RKO (cell line): ENCODE data around the gene MAN1C1.
"Not testable (repeated sequence)": the region's sequence is repeated elsewhere in the genome, so short reads cannot be mapped to it uniquely, and the experiment has no call there.

Experiments used
- DNase-seq: peaks from one replicate; pipeline ENCODE4 v3.0.0-alpha.2; 2016; ENCODE audit warnings: low spot score

MAN1C1 gene

GRCh38 chr1:25716320-25716719, 99.7 kb downstream of the MAN1C1 start:
- DNase-seq = no peak

- DNase-seq = no peak
These were observed 102.1 kb downstream of the MAN1C1 start for GRCh38 chr1:25718732-25719131.

DNA sequence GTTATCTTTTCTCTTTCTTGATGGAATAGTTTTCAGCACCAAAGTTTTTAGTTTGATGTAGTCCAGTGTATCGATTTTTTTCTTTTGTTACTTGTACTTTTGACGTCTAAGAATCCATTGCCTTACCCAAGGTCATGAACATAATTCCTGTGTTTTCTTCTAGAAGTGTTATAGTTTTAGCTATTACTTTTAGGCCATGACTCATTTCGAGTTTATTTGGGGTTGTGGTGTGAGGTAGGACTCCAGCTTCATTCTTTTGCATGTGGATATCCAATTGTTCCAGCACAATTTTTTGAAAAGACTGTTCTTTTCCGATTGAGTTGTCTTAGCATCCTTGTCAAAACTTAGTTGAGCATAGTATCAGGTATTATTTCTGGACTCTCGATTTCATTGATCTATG, 104.0 kb downstream of the MAN1C1 start:
- DNase-seq = no peak

GRCh38 chr1:25723250-25723880, 106.8 kb downstream of the MAN1C1 start:
- DNase-seq = no peak

- no peak for DNase-seq
These were observed 107.6 kb downstream of the MAN1C1 start for GRCh38 chr1:25724201-25724600.

DNA sequence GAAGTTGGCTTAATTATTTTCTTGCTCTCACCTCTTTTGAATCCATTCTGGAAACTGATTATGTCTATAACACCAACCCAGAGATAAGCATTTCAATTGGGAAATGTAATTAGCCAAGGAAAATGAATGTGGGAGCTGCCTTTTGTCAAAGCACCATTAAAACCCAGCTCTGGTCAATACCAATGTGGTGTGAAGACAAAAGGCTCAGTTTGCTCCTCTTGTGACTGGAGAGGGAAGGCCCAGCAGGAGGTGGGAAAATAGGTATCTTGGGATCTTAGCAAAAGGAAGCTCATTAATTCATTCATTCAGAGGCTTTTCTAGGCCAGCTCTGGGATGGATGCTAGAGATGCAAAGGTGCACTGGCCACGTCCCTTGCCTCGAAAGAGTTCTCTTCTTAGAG, 108.4 kb downstream of the MAN1C1 start:
- DNase-seq = no peak

- no peak for DNase-seq
These were observed 108.9 kb downstream of the MAN1C1 start for GRCh38 chr1:25725482-25725881.

- no peak for DNase-seq
These were observed 110.5 kb downstream of the MAN1C1 start for GRCh38 chr1:25727088-25727487.

DNA sequence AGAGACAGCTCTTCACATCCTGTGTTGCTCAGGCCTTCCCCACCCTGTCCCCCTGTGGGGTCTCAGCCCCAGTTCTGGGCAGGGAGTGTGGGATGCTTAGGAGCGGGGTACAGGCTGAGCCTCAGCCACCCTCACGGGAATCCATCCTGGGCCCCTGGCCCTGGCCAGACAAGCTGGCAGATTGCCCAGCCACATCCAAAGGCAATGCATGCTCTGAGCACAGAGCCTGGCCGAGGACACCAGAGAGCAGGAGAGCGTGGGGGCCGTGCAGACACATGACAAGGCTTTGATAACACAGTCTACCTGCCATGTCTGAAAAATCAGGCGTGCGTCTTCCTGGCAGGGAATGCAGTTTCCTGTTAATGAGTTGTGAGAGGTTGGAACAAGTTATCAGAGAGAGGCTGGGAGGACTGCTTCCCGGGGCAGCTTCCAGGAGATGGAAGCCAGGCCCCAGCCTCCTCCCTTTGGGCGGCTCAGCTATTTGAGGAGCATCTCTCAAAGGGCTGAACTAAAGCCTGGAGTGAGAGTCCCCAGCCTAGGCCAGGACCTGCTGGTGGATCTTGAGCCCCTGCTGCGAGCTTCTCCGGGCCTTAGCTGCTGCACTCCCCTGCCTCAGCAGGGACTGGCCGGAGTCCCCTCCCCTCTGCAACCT, 111.2 kb downstream of the MAN1C1 start:
- no peak for DNase-seq

GRCh38 chr1:25728301-25728935, 111.8 kb downstream of the MAN1C1 start:
- no peak for DNase-seq

- DNase-seq = no peak
These were observed 112.5 kb downstream of the MAN1C1 start for GRCh38 chr1:25729045-25729444.

- no peak for DNase-seq
These were observed 113.4 kb downstream of the MAN1C1 start for GRCh38 chr1:25729790-25730644.

- DNase-seq = no peak
These were observed 114.6 kb downstream of the MAN1C1 start for GRCh38 chr1:25731148-25731547.

- no peak for DNase-seq
These were observed 115.2 kb downstream of the MAN1C1 start for GRCh38 chr1:25731626-25732370.

GRCh38 chr1:25732821-25733220, 116.2 kb downstream of the MAN1C1 start:
- DNase-seq = no peak

GRCh38 chr1:25733271-25733670, 116.7 kb downstream of the MAN1C1 start:
- no peak for DNase-seq

DNA sequence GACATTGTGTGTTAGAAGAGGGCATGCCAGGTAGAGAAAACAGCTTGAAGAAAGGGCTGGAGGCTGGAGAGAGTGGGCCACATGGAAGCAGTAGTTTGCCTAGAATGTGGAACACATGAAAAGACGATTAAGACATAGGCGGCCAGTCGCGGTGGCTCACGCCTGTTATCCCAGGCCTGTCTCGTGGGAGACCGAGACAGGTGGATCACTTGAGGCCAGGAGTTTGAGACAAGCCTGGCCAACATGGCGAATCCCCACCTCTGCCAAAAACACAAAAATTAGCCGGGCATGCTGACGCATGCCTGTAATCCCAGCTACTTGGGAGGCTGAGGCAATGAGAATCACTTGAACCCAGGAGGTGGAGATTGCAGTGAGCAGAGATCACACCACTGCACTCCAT, 118.4 kb downstream of the MAN1C1 start:
- DNase-seq = not testable (repeated sequence)

GRCh38 chr1:25735956-25736529, 119.5 kb downstream of the MAN1C1 start:
- no peak for DNase-seq

DNA sequence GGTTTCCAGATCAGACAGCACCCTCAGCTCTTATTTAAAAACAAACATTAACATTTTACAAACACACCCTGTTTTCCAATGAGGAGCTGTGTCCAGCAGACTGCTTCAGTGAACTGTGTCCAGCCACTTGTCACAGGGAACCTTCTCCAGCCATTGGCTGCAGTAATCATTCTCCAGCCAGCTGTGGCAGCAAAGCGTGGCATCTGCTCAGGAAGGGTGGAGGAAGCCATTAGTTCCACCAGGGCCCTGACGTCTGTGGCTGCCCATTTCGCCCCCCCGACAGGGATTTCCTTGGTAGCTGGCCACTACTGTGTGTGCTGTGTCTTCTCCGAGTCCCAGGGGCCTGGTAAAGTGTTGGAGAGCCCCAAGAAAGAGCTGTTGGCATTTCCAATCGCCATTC, 120.5 kb downstream of the MAN1C1 start:
- no peak for DNase-seq

GRCh38 chr1:25738499-25738898, 121.9 kb downstream of the MAN1C1 start:
- no peak for DNase-seq

- DNase-seq = no peak
These were observed 122.8 kb downstream of the MAN1C1 start for GRCh38 chr1:25739341-25739740.

- no peak for DNase-seq
These were observed 123.5 kb downstream of the MAN1C1 start for GRCh38 chr1:25740071-25740470.
